ENCODE results near the gene TMEM267.
"Not testable (repeated sequence)": the region's sequence is repeated elsewhere in the genome, so short reads cannot be mapped to it uniquely, and the experiment has no call there.

Gene TMEM267

DNA sequence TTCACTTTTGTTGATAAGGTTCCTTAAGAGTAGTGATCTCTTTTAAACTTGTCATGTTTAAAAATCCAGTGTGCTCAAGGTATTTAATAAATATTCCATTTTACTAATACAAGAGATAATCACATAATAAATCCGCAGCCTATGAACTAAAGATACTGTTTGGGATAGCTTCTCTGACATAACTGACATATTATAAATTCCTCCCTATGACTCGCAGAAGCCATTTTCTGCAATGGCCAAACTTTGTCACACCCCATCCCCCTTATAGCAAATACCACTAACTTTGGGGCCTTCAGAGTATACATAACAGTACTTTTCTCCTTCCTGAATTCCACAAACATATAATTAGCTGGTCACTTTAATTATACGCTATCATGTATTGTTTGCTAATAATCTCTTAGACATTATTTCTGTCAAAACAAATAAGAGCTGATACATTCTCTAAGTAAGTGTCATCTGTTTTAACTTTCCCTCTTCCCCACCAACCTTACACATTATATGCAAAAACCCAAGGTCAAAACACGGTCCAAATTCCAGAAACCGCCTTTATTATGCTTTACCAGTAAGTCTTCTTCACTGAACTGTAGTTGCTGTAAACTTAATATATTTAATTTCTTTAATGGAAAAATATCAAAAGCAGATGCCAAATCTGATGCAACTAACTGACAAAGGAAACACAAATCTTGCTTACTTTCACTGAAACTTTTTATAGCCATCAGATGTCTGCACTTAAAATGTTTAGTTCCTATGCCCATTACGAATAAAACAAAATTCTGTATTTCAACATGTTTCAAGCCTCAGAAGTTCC lies 971 bp downstream of the TMEM267 start:
- TF ChIP-seq CTBP1 (IDR thresholded peaks at IDR 0.05; ENCODE audit: borderline replicate concordance) (no peak), NFRKB (IDR thresholded peaks at IDR 0.05) (no peak), ELF4 (IDR thresholded peaks at IDR 0.05) (no peak), ZNF384 (IDR thresholded peaks at IDR 0.05) (no peak), L3MBTL2 (conservative IDR thresholded peaks at IDR 0.05) (no peak), LEF1 (IDR thresholded peaks at IDR 0.05; ENCODE audit: borderline replicate concordance) (no peak), BHLHE40 (IDR thresholded peaks at IDR 0.05; ENCODE audit: borderline replicate concordance) (no peak), SUZ12 (IDR thresholded peaks at IDR 0.05) (no peak), SP1 (IDR thresholded peaks at IDR 0.05) (no peak), FOXM1 (IDR thresholded peaks at IDR 0.05; ENCODE audit: borderline replicate concordance) (no peak), ARNT (IDR thresholded peaks at IDR 0.05) (no peak), FOXK2 (IDR thresholded peaks at IDR 0.05) (no peak), HDGF (IDR thresholded peaks at IDR 0.05; ENCODE audit: borderline replicate concordance) (no peak), TARDBP (IDR thresholded peaks at IDR 0.05) (no peak), FOXA1 (IDR thresholded peaks at IDR 0.05) (no peak)
- TF ChIP-seq, protein P1, sequence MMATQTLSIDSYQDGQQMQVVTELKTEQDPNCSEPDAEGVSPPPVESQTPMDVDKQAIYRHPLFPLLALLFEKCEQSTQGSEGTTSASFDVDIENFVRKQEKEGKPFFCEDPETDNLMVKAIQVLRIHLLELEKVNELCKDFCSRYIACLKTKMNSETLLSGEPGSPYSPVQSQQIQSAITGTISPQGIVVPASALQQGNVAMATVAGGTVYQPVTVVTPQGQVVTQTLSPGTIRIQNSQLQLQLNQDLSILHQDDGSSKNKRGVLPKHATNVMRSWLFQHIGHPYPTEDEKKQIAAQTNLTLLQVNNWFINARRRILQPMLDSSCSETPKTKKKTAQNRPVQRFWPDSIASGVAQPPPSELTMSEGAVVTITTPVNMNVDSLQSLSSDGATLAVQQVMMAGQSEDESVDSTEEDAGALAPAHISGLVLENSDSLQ (IDR thresholded peaks at IDR 0.05), result no peak; the same call in 1 of the 2 replicates
- DNase-seq (ENCODE audit: extremely low spot score), result no peak
- ChIA-PET POLR2A (interaction anchor here (1.3 to 2.2 kb wide), 2 partner anchors 13 to 32 kb away, joined by 4 to 5 read pairs; partner anchors contain the start of gene C5orf34), CTCF (no interaction called here)

DNA sequence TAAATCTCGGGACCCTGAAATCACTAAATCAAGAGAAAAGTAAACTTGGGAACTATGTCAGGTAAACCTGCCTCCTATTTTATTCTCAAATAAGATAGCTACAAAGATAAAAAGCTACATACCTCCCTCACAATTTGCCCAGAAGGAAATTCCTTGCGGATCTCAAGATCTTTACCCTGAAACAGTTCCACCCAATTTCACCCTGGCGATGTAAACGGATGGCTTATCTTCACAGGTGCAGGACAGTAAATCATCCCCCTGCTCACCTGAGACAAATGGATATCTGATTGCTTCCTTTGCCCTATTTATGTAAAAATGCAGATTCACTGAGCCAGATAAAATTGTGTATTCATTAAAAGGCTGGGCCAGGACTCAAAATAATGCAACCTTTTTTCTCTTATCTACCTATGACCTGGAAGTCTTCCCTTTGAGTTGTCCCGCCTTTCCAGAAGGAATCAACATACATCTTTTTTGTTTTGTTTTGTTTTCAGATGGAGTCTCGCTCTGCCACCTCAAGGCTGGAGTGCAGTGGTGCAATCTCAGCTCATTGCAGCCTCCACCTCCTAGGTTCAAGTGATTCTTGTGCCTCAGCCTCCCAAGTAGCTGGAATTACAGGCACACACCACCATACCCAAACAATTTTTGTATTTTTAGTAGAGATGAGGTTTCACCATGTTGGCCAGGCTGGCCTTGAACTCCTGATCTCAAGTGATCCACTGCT lies 13.8 kb downstream of the TMEM267 start:
- no peak for TF ChIP-seq LEF1 (IDR thresholded peaks at IDR 0.05; ENCODE audit: borderline replicate concordance)
- TF ChIP-seq CTBP1 (IDR thresholded peaks at IDR 0.05; ENCODE audit: borderline replicate concordance), result no peak
- no peak for TF ChIP-seq FOXK2 (IDR thresholded peaks at IDR 0.05)
- no peak for TF ChIP-seq HDGF (IDR thresholded peaks at IDR 0.05; ENCODE audit: borderline replicate concordance)
- no peak for TF ChIP-seq NFRKB (IDR thresholded peaks at IDR 0.05)
- no peak for TF ChIP-seq BHLHE40 (IDR thresholded peaks at IDR 0.05; ENCODE audit: borderline replicate concordance)
- TF ChIP-seq TARDBP (IDR thresholded peaks at IDR 0.05), result no peak
- TF ChIP-seq SP1 (IDR thresholded peaks at IDR 0.05), result no peak
- no peak for TF ChIP-seq FOXA1 (IDR thresholded peaks at IDR 0.05)
- no peak for TF ChIP-seq ELF4 (IDR thresholded peaks at IDR 0.05)
- TF ChIP-seq SUZ12 (IDR thresholded peaks at IDR 0.05), result no peak
- TF ChIP-seq ARNT (IDR thresholded peaks at IDR 0.05), result no peak
- no peak for TF ChIP-seq L3MBTL2 (conservative IDR thresholded peaks at IDR 0.05)
- ChIA-PET CTCF (no interaction called here), POLR2A (interaction anchor here (1.1 kb wide), 1 partner anchor 12 kb away, joined by 4 read pairs; no protein-coding TSS in a partner anchor)
- no peak for DNase-seq (ENCODE audit: extremely low spot score)

DNA sequence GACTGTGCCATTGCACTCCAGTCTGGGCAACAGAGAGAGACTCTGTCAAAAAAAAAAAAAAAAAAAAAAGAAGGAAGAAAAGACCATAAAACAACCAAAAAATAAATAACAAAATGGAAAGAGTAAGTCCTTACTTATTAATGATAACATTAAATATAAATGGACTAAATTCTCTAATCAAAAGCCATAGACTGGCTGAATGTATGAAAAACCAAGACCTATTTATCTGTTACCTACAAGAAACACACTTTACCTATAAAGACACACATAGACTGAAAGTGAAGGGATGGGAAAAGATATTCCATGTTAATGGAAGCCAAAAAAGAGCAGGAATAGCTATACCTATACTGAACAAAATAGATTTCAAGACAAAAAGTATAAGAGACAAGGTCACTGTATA lies 16.6 kb downstream of the TMEM267 start:
- no peak for DNase-seq (ENCODE audit: extremely low spot score)
- CTCF ChIA-PET, result no interaction called here
- POLR2A ChIA-PET, result no interaction called here
- TF ChIP-seq BHLHE40 (IDR thresholded peaks at IDR 0.05; ENCODE audit: borderline replicate concordance) (no peak), TARDBP (IDR thresholded peaks at IDR 0.05) (no peak), ZNF384 (IDR thresholded peaks at IDR 0.05) (no peak), ELF4 (IDR thresholded peaks at IDR 0.05) (no peak), NFRKB (IDR thresholded peaks at IDR 0.05) (no peak), SUZ12 (IDR thresholded peaks at IDR 0.05) (no peak), FOXM1 (IDR thresholded peaks at IDR 0.05; ENCODE audit: borderline replicate concordance) (no peak), CTBP1 (IDR thresholded peaks at IDR 0.05; ENCODE audit: borderline replicate concordance) (no peak), HDGF (IDR thresholded peaks at IDR 0.05; ENCODE audit: borderline replicate concordance) (no peak), ARNT (IDR thresholded peaks at IDR 0.05) (no peak), FOXA1 (IDR thresholded peaks at IDR 0.05) (no peak), LEF1 (IDR thresholded peaks at IDR 0.05; ENCODE audit: borderline replicate concordance) (no peak), SP1 (IDR thresholded peaks at IDR 0.05) (no peak), L3MBTL2 (conservative IDR thresholded peaks at IDR 0.05) (no peak), FOXK2 (IDR thresholded peaks at IDR 0.05) (no peak)
- TF ChIP-seq, protein P1 (IDR thresholded peaks at IDR 0.05), result no peak

DNA sequence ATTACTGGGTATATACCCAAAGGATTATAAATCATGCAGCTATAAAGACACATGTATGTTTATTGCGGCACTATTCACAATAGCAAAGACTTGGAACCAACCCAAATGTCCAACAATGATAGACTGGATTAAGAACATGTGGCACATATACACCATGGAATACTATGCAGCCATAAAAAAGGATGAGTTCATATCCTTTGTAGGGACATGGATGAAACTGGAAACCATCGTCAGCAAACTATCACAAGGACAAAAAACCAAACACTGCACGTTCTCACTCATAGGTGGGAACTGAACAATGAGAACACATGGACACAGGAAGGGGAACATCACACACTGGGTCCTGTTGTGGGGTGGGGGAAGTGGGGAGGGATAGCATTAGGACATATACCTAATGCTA lies 18.2 kb downstream of the TMEM267 start:
- CTCF ChIA-PET; DNase-seq (ENCODE audit: extremely low spot score): not testable (repeated sequence)
- POLR2A ChIA-PET, result interaction anchor here (1.0 kb wide), 1 partner anchor 19 kb away, joined by 4 read pairs; no protein-coding TSS in a partner anchor

DNA sequence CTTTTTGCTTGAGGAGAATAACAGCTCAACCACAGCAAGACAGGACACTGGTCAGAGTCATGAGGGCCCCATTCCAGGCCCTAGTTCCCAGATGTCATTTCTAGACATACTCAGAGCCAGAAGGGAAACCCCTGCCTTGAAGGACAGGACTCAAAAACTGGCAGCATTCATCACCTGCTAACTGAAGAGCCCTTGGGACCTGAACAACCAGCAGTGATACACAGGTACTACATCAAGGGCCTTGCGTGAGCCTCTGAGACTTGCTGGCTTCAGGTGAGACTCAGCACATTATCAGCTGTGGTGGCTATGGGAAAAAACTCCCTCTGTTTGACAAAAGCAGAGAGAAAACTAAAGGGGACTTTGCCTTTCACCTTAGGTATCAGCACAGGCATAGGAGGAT lies 22.6 kb downstream of the TMEM267 start:
- no peak for DNase-seq (ENCODE audit: extremely low spot score)
- ChIA-PET CTCF (no interaction called here), POLR2A (no interaction called here)
- TF ChIP-seq ZNF384 (IDR thresholded peaks at IDR 0.05) (no peak), TARDBP (IDR thresholded peaks at IDR 0.05) (no peak), CTBP1 (IDR thresholded peaks at IDR 0.05; ENCODE audit: borderline replicate concordance) (no peak)
- TF ChIP-seq, protein P1 (IDR thresholded peaks at IDR 0.05), result no peak

DNA sequence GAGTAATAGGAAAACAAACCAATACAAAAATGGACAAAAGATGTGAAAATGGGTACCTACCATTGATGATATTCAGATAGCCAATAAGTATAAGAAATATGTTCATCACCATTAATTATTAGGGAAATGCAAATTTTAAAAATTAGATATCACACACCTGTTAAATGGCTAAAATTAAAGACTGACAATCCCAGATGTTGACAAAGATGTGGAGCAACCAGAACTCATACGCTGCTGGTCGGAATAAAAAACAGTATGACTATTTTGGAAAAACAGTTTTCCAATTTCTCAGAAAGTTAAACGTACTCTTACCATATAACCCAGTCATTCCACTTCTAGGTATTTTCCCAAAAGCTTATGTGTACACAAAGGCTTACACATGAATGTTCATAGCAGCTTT lies 27.1 kb downstream of the TMEM267 start:
- TF ChIP-seq L3MBTL2 (conservative IDR thresholded peaks at IDR 0.05), result no peak
- TF ChIP-seq BHLHE40 (IDR thresholded peaks at IDR 0.05; ENCODE audit: borderline replicate concordance), result no peak
- TF ChIP-seq FOXM1 (IDR thresholded peaks at IDR 0.05; ENCODE audit: borderline replicate concordance), result no peak
- no peak for TF ChIP-seq ARNT (IDR thresholded peaks at IDR 0.05)
- TF ChIP-seq SP1 (IDR thresholded peaks at IDR 0.05), result no peak
- TF ChIP-seq CTBP1 (IDR thresholded peaks at IDR 0.05; ENCODE audit: borderline replicate concordance), result no peak
- no peak for TF ChIP-seq NFRKB (IDR thresholded peaks at IDR 0.05)
- TF ChIP-seq LEF1 (IDR thresholded peaks at IDR 0.05; ENCODE audit: borderline replicate concordance), result no peak
- no peak for TF ChIP-seq ELF4 (IDR thresholded peaks at IDR 0.05)
- TF ChIP-seq SUZ12 (IDR thresholded peaks at IDR 0.05), result no peak
- no peak for TF ChIP-seq FOXK2 (IDR thresholded peaks at IDR 0.05)
- no peak for TF ChIP-seq HDGF (IDR thresholded peaks at IDR 0.05; ENCODE audit: borderline replicate concordance)
- no peak for TF ChIP-seq FOXA1 (IDR thresholded peaks at IDR 0.05)
- no peak for TF ChIP-seq TARDBP (IDR thresholded peaks at IDR 0.05)
- no peak for DNase-seq (ENCODE audit: extremely low spot score)
- POLR2A ChIA-PET, result no interaction called here
- CTCF ChIA-PET, result interaction anchor here (0.7 kb wide), 1 partner anchor 1022 kb away, joined by 6 read pairs; no protein-coding TSS in a partner anchor

DNA sequence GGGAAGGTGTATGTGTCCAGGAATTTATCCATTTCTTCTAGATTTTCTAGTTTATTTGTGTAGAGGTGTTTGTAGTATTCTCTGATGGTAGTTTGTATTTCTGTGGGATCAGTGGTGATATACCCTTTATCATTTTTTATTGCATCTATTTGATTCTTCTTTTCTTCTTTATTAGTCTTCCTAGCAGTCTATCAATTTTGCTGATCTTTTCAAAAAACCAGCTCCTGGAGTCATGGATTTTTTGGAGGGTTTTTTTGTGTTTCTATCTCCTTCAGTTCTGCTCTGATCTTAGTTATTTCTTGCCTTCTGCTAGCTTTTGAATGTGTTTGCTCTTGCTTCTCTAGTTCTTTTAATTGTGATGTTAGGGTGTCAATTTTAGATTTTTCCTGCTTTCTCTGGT lies 42.1 kb downstream of the TMEM267 start:
- CTCF ChIA-PET; POLR2A ChIA-PET; DNase-seq (ENCODE audit: extremely low spot score): not testable (repeated sequence)
